ENCODE results near the gene PDE6A. TPM values are rescaled to one million over a fixed set of nuclear protein-coding genes. Genes with fewer than 3 reads are reported as not detected.

PDE6A gene
- total RNA-seq, 2 experiments from 2014 or later: not detected

DNA sequence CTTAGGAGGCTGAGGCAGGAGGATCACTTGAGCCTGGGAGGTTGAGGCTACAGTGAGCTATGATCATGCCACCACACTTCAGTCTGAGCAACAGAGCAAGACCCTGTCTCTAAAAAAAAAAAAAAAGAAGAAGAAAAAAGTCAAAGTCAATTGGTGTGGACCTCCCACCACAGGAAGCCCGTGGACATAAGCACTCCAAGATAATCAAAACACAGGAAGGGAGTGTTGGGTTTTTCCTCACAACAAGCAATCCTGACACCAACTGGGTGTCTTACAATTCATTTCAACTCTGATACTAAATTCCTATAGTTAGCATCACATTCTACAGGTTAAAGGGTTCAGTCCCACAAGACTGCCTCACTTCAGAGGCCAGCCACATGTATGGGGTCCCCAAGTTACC, 70.7 kb downstream of the PDE6A start:
- DNase-seq (no peak), ATAC-seq (ENCODE audit: poor library complexity) (no peak)
- intact Hi-C loops (cut with DNase I, micrococcal nuclease): no loop called here
- no peak for TF ChIP-seq CTCF (IDR thresholded peaks at IDR 0.05)
- Histone ChIP-seq H3K36me3 (ENCODE audit: insufficient read depth, low read length) (no peaks in the 10 kb centered on the region), H3K27ac (ENCODE audit: low read depth in 1 of 2, low read length in 2 of 2) (no peak overlapping the region), H3K27me3 (ENCODE audit: control insufficient read depth in 1 of 2, insufficient read depth in 2 of 2, low read length in 2 of 2) (no peaks in the 10 kb centered on the region), H3K4me3 (ENCODE audit: low read length) (no peak overlapping the region), H3K9me3 (ENCODE audit: control insufficient read depth in 1 of 2, insufficient read depth in 1 of 2, low read length in 2 of 2) (no peaks in the 10 kb centered on the region), H3K4me1 (ENCODE audit: insufficient read depth, low read length) (no peaks in the 10 kb centered on the region)
- no peak overlapping the region for H3K27ac Mint-ChIP-seq
- CTCF ChIA-PET: no interaction called here
- no peaks in the 10 kb centered on the region for H3K4me1 Mint-ChIP-seq (ENCODE audit: low read depth)
- no peaks in the 10 kb centered on the region for H3K27me3 Mint-ChIP-seq
- H3K9me3 Mint-ChIP-seq: no peaks in the 10 kb centered on the region
- H3K4me3 Mint-ChIP-seq: no peak overlapping the region
- POLR2A ChIA-PET: no interaction called here
- H3K36me3 Mint-ChIP-seq (ENCODE audit: low read depth): no peaks in the 10 kb centered on the region

DNA sequence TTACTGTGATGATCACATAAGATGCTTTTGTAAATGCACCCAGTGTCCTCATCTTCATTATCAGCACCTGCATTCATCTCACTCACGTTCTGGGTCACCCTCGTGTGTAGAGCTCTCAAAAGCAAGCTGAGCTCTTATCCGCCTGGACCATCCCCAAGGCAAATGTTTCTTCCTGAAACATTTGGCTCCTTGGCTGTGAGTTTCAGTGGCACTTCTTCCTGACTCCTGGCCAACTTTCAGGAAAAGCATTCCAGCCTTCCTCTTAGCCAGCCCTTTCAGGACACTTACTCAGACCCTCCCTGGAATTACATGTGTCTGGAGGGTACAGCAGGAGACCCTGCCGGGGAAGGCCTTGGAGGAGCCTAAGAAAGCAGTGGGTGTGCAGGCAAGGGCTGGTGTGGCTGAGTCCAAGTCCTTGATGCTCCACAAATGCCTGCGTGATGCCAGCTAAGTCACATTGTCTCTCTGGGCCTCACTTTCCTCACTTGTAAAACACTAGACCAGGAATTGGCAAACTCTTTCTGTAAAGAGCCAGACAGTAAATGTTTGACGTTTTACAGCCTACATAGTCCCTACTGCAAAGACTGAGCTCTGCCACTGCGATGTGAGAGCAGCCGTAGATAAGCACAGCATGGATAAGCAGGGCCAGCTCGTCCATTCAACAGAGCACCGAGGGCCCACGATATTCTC, 72.1 kb downstream of the PDE6A start:
- H3K27me3 ChIP-seq (ENCODE audit: control insufficient read depth in 1 of 2, insufficient read depth in 2 of 2, low read length in 2 of 2): no peaks in the 10 kb centered on the region
- Mint-ChIP-seq H3K36me3 (ENCODE audit: low read depth) (no peaks in the 10 kb centered on the region), H3K4me3 (no peak overlapping the region), H3K9me3 (no peaks in the 10 kb centered on the region), H3K27ac (no peak overlapping the region), H3K4me1 (ENCODE audit: low read depth) (no peaks in the 10 kb centered on the region), H3K27me3 (no peaks in the 10 kb centered on the region)
- H3K9me3 ChIP-seq (ENCODE audit: control insufficient read depth in 1 of 2, insufficient read depth in 1 of 2, low read length in 2 of 2): no peaks in the 10 kb centered on the region
- intact Hi-C loops (cut with DNase I, micrococcal nuclease): no loop called here
- ChIA-PET POLR2A (no interaction called here), CTCF (interaction anchor here (0.7 kb wide), 1 partner anchor 46 kb away, joined by 3 read pairs; no protein-coding TSS in a partner anchor)
- ATAC-seq (ENCODE audit: poor library complexity): no peak
- no peak for TF ChIP-seq CTCF (IDR thresholded peaks at IDR 0.05)
- H3K36me3 ChIP-seq (ENCODE audit: insufficient read depth, low read length): no peaks in the 10 kb centered on the region
- H3K4me3 ChIP-seq (ENCODE audit: low read length): no peak overlapping the region
- no peak for DNase-seq
- no peaks in the 10 kb centered on the region for H3K4me1 ChIP-seq (ENCODE audit: insufficient read depth, low read length)
- H3K27ac ChIP-seq (ENCODE audit: low read depth in 1 of 2, low read length in 2 of 2): no peak overlapping the region

GRCh38 chr5:149871471-149871870, 73.1 kb downstream of the PDE6A start:
- H3K27ac ChIP-seq (ENCODE audit: low read depth in 1 of 2, low read length in 2 of 2): no peak overlapping the region
- no peak overlapping the region for H3K4me3 ChIP-seq (ENCODE audit: low read length)
- intact Hi-C loops (cut with DNase I, micrococcal nuclease): no loop called here
- Mint-ChIP-seq H3K27ac (no peak overlapping the region), H3K4me1 (ENCODE audit: low read depth) (no peaks in the 10 kb centered on the region), H3K27me3 (no peaks in the 10 kb centered on the region), H3K36me3 (ENCODE audit: low read depth) (no peaks in the 10 kb centered on the region), H3K9me3 (no peaks in the 10 kb centered on the region), H3K4me3 (no peak overlapping the region)
- no peaks in the 10 kb centered on the region for H3K4me1 ChIP-seq (ENCODE audit: insufficient read depth, low read length)
- POLR2A ChIA-PET: no interaction called here
- no peak for ATAC-seq (ENCODE audit: poor library complexity)
- no peaks in the 10 kb centered on the region for H3K27me3 ChIP-seq (ENCODE audit: control insufficient read depth in 1 of 2, insufficient read depth in 2 of 2, low read length in 2 of 2)
- no peaks in the 10 kb centered on the region for H3K9me3 ChIP-seq (ENCODE audit: control insufficient read depth in 1 of 2, insufficient read depth in 1 of 2, low read length in 2 of 2)
- DNase-seq: no peak
- no peak for TF ChIP-seq CTCF (IDR thresholded peaks at IDR 0.05)
- H3K36me3 ChIP-seq (ENCODE audit: insufficient read depth, low read length): no peaks in the 10 kb centered on the region
- CTCF ChIA-PET: no interaction called here

All from CD4-positive, alpha-beta T cell (primary cell).